Measurements from ENCODE around the gene RBM34.
"Not testable (repeated sequence)": the region's sequence is repeated elsewhere in the genome, so short reads cannot be mapped to it uniquely, and the experiment has no call there.

Gene RBM34

DNA sequence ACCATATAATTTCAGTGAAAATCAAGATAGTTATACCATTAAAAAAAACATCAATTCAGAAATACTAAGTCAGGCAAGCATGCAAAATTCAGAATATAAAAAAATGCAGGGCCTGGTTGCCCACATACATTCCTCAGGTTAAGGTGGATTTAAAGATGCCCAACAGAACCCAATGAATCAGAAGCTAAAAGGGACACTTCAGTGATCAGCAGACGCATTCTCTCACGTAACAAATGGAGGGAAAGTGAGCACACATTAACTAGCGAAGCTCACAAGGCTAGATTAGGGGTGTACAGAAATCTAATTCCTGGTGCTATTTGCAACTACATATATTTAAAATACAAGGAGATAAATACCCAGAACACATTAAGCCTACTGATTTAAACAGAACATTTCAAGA, 49.9 kb downstream of the RBM34 start:
- ATAC-seq, result no peak
- H3K4me3 Mint-ChIP-seq, result no peak overlapping the region
- H3K36me3 Mint-ChIP-seq, result peaks cover 80% of the 10 kb centered on the region
- no peaks in the 10 kb centered on the region for H3K27me3 Mint-ChIP-seq
- no peaks in the 10 kb centered on the region for H3K9me3 Mint-ChIP-seq
- H3K27ac Mint-ChIP-seq, result no peak overlapping the region
- no peaks in the 10 kb centered on the region for H3K4me1 Mint-ChIP-seq

DNA sequence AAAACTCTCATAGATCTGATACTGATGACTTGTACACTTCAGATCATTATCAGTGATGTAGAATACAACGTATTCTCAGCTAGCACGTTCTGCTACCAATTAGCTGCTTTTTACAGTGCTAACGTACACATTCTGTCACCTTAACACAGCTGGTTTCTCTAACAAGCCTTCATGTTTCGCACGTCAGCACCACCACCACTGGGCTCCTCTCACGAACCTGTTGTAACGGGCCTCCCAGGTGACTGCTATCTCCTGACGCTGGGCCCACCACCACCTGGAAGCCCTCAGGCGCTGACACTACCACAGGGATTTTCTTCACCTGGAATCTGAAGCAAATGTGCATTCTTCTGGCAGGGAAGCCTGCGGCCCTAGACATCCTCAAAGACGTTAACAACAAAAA, 52.2 kb downstream of the RBM34 start:
- Mint-ChIP-seq H3K27ac (no peak overlapping the region), H3K27me3 (no peaks in the 10 kb centered on the region), H3K9me3 (no peaks in the 10 kb centered on the region), H3K4me1 (peaks cover 18% of the 10 kb centered on the region), H3K4me3 (no peak overlapping the region), H3K36me3 (peaks cover 63% of the 10 kb centered on the region)
- ATAC-seq, result no peak

DNA sequence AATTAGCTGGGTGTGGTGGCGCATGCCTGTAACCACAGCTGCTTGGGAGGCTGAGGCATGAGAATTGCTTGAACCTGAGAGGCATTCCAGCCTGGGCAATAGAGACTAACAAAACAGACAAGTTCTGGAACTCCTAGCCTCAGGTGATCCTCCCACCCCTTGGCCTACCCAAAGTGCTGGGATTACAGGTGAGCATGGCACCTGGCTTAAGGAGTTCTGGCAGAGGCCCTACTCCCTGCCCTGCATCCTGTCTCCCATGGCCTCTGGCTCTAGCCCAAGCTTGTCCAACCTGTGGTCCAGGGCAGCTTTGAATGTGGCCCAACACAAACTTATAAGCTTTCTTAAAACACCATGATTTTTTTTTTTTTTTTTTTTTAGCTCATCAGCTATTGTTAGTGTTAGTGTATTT, 52.9 kb downstream of the RBM34 start:
- no peak overlapping the region for H3K27ac Mint-ChIP-seq
- ATAC-seq, result no peak
- H3K36me3 Mint-ChIP-seq, result peaks cover 56% of the 10 kb centered on the region
- no peaks in the 10 kb centered on the region for H3K27me3 Mint-ChIP-seq
- H3K4me1 Mint-ChIP-seq, result peaks cover 21% of the 10 kb centered on the region
- no peaks in the 10 kb centered on the region for H3K9me3 Mint-ChIP-seq
- H3K4me3 Mint-ChIP-seq, result no peak overlapping the region

DNA sequence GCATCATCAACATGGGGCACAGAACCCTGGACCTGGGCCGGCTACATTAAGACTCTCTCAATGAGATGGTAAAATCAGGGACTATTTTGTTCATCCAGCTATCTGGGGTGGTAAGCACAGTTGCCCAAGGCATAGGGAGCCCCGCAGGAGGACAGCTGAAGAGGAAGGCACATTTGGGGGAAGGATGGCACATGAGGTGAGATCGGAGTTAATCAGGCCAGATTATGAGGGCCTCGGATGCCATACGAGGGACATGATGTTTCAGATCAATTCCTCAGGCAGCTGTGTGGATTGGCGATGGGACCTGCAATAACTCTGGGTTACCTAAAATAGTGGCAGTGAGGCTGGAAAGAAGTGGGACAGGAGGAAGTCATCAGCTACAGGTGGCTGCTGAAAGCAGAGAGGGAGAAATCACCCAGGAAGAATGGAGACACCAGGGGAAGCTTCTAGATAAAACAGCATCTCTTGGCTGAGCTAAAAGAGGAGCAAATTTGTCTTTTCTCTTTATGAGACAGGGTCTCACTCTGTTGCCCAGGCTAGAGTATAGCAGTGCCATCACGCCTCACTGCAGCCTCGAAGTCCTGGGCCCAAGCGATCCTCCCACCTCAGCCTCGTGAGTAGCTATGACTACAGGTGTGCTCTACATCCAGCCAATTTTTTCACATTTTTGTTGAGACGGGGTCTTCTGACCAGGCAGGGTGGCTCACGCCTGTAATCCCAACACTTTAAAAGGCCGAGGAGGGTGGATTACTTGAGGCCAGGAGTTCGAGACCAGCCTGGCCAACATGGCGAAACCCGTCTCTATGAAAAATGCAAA, 53.5 kb downstream of the RBM34 start:
- no peaks in the 10 kb centered on the region for H3K27me3 Mint-ChIP-seq
- H3K9me3 Mint-ChIP-seq, result no peaks in the 10 kb centered on the region
- H3K36me3 Mint-ChIP-seq, result peaks cover 50% of the 10 kb centered on the region
- peaks cover 21% of the 10 kb centered on the region for H3K4me1 Mint-ChIP-seq
- ATAC-seq, result no peak
- no peak overlapping the region for H3K4me3 Mint-ChIP-seq
- no peak overlapping the region for H3K27ac Mint-ChIP-seq

DNA sequence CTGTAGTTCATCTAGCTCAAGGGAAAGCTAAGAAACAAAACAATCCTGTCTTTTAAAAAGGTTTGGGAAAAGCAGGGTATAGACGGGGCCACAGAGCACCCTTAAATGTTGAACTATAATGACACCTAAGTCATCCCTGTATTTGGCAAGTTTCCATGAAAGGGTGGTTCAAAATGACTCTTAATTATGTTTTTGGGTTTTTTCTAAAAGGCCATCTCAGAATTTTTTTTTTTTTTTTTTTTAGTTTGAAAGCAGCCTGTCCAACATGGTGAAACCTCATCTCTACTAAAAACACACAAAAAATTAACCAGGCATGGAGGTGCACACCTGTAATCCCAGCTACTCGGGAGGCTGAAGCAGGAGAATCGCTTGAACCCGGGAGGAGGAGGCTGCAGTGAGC, 54.6 kb downstream of the RBM34 start:
- no peak overlapping the region for H3K4me3 Mint-ChIP-seq
- H3K4me1 Mint-ChIP-seq, result peaks cover 21% of the 10 kb centered on the region
- no peak overlapping the region for H3K27ac Mint-ChIP-seq
- peaks cover 49% of the 10 kb centered on the region for H3K36me3 Mint-ChIP-seq
- no peak for ATAC-seq
- H3K27me3 Mint-ChIP-seq, result no peaks in the 10 kb centered on the region
- H3K9me3 Mint-ChIP-seq, result no peaks in the 10 kb centered on the region

DNA sequence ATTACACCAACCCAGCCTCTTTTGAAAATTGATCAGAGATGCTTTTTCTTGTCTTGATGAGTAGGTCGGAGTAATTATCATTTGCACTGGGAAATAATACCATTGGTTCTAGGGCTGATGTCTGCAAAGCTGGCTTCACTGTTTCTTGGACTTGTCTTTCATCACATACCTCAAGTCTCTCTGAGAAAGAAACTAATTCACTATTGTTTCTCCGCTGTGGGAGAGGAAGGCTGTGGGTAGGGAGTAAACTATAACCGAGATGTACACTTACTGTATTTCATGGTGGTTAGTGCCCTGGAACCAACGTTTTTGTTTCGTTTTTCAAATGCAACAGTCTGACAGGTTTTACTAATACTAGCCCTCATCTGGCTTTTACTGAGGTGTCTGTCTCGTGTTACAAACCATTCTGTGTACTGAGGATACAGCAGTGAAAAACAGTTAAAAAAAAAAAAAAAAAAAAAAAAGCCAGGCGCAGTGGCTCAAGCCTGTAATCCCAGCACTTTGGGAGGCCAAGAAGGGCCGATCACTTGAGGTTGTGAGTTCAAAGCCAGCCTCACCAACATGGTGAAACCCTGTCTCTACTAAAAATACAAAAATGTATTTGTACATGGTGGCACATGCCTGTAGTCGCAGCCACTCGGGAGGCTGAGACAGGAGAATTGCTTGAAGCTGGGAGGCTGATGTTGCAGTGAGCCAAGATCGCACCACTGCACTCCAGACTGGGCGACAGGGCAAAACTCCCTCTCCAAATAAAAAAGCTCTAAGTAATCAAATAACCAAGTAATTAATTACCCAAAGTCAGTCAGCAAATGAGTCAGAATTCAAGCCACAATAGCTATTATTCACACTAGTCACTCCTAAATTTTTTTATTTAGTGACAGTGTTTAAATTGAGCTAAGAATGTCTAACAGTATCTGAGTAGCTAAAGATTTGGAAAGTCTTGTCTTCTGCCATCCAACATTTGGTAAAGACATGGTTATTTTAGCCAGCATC, 55.7 kb downstream of the RBM34 start:
- Mint-ChIP-seq H3K27ac (peak overlapping the region; percentile 64), H3K4me3 (peak overlapping the region; percentile 83), H3K36me3 (peaks cover 39% of the 10 kb centered on the region), H3K4me1 (peaks cover 21% of the 10 kb centered on the region), H3K27me3 (peaks cover 8% of the 10 kb centered on the region), H3K9me3 (no peaks in the 10 kb centered on the region)
- ATAC-seq, result peak; percentile 70

DNA sequence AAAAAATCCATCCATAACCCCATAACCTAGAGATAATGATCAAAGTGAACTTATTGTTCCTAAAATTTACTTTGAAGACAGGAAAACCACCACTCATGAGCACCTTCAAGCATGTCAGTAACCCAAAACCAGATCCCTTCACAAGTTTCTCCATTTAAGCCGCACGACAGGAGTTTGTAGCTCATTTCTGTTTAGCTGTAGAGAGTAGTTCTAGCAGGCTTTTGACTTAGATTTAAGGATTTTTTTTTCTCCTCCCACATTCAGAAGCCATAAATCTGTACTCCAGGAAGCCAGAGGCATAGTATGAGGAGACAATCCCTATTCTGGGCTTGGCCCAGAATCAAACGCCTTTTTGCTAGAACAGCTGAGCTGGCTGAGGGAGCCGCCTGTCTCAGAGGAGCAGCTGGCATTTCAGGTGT, 58.0 kb downstream of the RBM34 start:
- Mint-ChIP-seq H3K27me3 (peaks cover 16% of the 10 kb centered on the region), H3K4me3 (no peak overlapping the region), H3K9me3 (no peaks in the 10 kb centered on the region), H3K4me1 (peaks cover 26% of the 10 kb centered on the region), H3K27ac (no peak overlapping the region), H3K36me3 (peaks cover 16% of the 10 kb centered on the region)
- no peak for ATAC-seq

DNA sequence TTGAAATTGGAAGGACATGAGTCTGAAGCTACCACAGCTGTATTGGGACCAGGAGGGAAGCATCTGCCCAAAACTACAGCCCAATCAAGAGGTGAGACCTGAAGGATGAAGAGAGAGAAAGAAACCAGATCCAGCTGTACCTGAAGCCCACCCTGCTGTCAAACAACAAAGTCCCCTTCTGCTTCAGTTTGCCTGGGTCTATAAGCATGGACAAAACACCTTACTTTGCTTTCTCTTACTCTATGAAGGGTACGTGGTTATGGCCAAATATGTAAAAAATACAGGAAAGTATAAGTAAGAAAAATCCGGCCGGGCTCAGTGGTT, 58.8 kb downstream of the RBM34 start:
- Mint-ChIP-seq H3K27me3 (peaks cover 19% of the 10 kb centered on the region), H3K4me1 (peaks cover 26% of the 10 kb centered on the region), H3K9me3 (no peaks in the 10 kb centered on the region), H3K27ac (no peak overlapping the region), H3K4me3 (no peak overlapping the region), H3K36me3 (peaks cover 10% of the 10 kb centered on the region)
- no peak for ATAC-seq

DNA sequence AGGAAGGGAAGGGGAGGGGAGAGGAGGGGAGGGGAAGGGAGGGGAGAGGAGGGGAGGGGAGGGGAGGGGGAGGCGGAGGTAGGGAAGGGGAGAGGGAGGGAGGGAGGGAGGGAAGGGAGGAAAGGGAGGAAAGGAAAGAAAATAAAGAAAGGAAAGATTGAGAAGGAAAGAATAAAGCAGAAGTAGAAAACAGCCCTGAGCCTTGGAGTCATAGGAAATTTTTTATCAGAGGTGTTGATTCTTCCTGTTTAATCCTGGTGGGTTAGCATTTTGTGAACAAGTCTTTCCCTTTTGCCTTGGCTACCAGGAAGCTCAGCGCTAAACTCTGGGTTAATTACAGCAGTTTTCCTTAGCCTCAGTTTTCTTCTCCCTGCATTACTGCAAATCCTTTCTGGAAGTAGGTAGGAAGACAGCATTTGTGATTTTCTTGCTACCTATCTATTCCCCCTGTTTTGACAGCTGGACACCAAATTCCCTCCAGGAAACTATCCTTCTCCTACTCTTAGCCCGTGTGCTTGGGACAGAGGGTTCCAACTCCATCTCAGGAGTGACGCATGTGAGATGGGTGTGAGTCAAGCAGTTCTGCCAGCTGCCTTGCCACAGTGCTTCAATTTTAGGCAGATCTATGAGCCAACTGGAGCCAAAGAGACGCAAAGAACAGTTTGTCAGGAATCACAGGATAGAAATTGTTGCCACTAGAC, 59.3 kb downstream of the RBM34 start:
- Mint-ChIP-seq H3K4me1 (peaks cover 26% of the 10 kb centered on the region), H3K27me3 (peaks cover 19% of the 10 kb centered on the region), H3K27ac (no peak overlapping the region), H3K9me3 (no peaks in the 10 kb centered on the region), H3K36me3 (peaks cover 5% of the 10 kb centered on the region), H3K4me3 (no peak overlapping the region)
- no peak for ATAC-seq

DNA sequence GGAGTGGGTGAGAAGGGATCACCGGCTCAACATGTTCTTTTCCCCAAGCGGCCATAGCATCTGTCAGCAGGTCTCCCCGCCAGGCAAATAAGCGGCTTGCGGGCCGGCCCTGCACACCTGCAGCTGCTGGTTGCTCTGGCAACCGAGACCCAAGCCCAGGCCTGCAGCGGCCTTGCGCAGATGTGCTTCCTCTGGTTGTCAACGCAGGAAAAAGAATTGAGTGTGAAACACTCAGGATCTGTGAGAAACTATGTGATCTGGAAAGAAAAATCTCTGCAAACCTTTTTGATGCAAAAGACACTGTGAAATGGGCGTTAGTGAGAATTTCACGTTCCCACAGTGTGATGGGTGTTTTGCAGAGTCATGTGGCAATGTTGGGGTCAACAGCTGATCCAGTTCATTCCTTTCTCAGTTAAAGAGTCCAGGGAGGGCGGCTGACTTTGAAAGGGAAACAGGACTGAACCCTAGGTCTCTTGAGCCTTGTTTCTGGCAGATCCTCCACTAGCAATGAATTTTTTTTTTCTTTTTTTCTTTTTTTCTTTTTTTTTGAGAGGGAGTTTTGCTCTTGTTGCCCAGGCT, 60.8 kb downstream of the RBM34 start:
- peaks cover 22% of the 10 kb centered on the region for H3K4me1 Mint-ChIP-seq
- peaks cover 5% of the 10 kb centered on the region for H3K36me3 Mint-ChIP-seq
- no peak for ATAC-seq
- no peak overlapping the region for H3K4me3 Mint-ChIP-seq
- peaks cover 19% of the 10 kb centered on the region for H3K27me3 Mint-ChIP-seq
- H3K9me3 Mint-ChIP-seq, result no peaks in the 10 kb centered on the region
- H3K27ac Mint-ChIP-seq, result no peak overlapping the region

DNA sequence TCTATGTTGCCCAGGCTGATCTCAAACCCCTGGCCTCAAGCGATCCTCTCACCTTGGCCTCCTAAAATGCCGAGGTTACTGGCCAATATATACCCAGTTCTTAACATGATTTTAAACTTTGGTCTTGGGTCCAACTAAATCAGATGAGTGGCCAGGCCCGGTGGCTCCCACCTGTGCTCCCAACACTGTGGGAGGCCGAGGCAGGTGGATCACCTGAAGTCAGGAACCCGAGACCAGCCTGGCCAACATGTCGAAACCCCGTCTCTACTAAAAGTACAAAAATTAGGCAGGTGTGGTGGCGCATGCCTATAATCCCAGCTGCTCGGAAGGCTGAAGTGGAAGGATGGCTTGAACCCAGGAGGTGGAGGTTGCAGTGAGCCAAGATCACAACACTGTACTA, 62.1 kb downstream of the RBM34 start:
- H3K27me3 Mint-ChIP-seq, result peaks cover 19% of the 10 kb centered on the region
- H3K27ac Mint-ChIP-seq, result no peak overlapping the region
- peaks cover 11% of the 10 kb centered on the region for H3K4me1 Mint-ChIP-seq
- H3K9me3 Mint-ChIP-seq, result no peaks in the 10 kb centered on the region
- H3K4me3 Mint-ChIP-seq, result no peak overlapping the region
- H3K36me3 Mint-ChIP-seq, result peaks cover 5% of the 10 kb centered on the region
- ATAC-seq, result no peak

DNA sequence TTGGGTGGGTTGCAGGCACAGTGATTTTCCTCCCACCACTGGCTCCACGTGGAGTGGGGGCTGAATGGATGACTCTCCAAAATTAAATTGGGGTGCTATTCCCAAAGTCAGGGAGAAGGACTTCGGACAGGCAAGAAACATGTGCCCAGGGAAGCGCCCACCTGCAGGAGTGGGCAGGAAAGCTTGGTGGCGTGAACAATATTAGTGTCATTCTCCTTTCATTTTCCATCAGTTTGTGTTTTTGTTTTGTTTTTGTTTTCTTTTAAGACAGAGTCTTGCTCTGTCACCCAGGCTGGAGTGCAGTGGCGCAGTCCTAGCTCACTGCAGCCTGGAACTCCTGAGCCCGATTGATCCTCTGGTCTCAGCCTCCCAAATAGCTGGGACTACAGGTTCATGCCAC, 62.5 kb downstream of the RBM34 start:
- H3K4me3 Mint-ChIP-seq, result no peak overlapping the region
- peaks cover 5% of the 10 kb centered on the region for H3K36me3 Mint-ChIP-seq
- H3K27ac Mint-ChIP-seq, result no peak overlapping the region
- H3K27me3 Mint-ChIP-seq, result peaks cover 19% of the 10 kb centered on the region
- no peak for ATAC-seq
- peaks cover 12% of the 10 kb centered on the region for H3K4me1 Mint-ChIP-seq
- H3K9me3 Mint-ChIP-seq, result no peaks in the 10 kb centered on the region

DNA sequence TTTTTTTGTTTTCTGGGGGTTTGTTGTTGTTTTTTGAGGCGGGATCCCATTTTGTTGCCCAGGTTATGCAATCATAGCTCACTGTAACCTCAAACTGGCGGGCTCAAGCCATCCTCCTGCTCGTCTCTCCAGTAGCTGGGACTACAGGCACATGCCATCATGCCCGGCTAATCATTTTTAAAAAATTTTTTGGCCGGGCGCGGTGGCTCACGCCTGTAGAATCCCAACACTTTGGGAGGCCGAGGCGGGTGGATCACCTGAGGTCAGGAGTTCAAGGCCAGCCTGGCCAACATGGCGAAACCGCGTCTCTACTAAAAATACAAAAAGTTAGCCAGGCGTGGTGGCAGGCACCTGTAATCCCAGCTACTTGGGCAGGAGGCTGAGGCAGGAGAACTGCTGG, 63.5 kb downstream of the RBM34 start:
- Mint-ChIP-seq H3K27me3 (peaks cover 19% of the 10 kb centered on the region), H3K4me1 (peaks cover 15% of the 10 kb centered on the region)
- H3K4me3 Mint-ChIP-seq, ATAC-seq, H3K9me3 Mint-ChIP-seq, H3K27ac Mint-ChIP-seq, H3K36me3 Mint-ChIP-seq: not testable (repeated sequence)

DNA sequence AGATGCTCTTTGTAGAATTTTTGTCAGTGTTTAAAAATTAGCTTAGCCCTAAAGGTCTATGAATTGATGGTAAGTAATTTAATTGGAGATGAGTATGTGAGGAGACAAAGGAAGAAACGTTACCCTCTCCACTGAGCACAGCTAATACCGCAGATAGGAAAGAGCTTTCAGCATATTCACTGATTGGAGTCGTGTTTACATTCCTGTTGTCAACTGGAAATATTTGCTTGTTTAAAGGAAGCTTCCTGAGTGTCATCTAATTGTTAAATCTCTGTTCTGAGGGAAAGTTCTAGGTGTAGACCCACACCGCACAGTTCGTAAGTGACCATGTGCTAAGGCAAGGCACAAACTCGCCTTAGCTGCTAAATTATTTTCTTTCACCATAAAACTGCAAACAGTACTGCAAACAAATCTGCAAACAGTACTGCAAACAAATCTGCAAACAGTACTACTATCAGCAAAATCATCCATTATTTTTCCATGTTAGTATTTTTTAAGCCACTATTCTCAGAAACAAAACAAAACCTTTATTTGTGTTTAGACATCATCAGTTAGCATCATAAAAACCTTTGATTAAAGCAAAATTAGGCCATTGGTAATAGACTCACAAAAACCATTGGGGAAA, 65.0 kb downstream of the RBM34 start:
- no peaks in the 10 kb centered on the region for H3K9me3 Mint-ChIP-seq
- peaks cover 16% of the 10 kb centered on the region for H3K27me3 Mint-ChIP-seq
- H3K4me3 Mint-ChIP-seq, result no peak overlapping the region
- no peak for ATAC-seq
- no peak overlapping the region for H3K27ac Mint-ChIP-seq
- no peaks in the 10 kb centered on the region for H3K36me3 Mint-ChIP-seq
- peaks cover 15% of the 10 kb centered on the region for H3K4me1 Mint-ChIP-seq
